ENCODE measurements around the gene MAGT1.

- no peak for TF ChIP-seq CTCF (optimal IDR thresholded peaks at IDR 0.05 in 1 of 3, IDR thresholded peaks at IDR 0.05 in 1 of 3, conservative IDR thresholded peaks at IDR 0.05 in 1 of 3; ENCODE audit: extremely low read depth in 1 of 3, insufficient read depth in 2 of 3, low read length in 3 of 3)
- TF ChIP-seq EZH2 (IDR thresholded peaks at IDR 0.05; ENCODE audit: low read length) = no peak
These were observed 30.5 kb upstream of the MAGT1 start for GRCh38 chrX:77925764-77926163.
